Erythroblast (primary cell): ENCODE measurements around the gene C4orf36.

Experiments
- GATA1 ChIP-seq: IDR thresholded peaks from 2 replicates; pipeline ENCODE4 v1.6.1; 2011; ENCODE audit warnings: low read depth, mild to moderate bottlenecking, control low read depth, low read length, moderate library complexity
- POLR2A ChIP-seq: IDR thresholded peaks from 2 replicates; pipeline ENCODE4 v1.6.1; 2011; ENCODE audit warnings: mild to moderate bottlenecking, low read length

DNA sequence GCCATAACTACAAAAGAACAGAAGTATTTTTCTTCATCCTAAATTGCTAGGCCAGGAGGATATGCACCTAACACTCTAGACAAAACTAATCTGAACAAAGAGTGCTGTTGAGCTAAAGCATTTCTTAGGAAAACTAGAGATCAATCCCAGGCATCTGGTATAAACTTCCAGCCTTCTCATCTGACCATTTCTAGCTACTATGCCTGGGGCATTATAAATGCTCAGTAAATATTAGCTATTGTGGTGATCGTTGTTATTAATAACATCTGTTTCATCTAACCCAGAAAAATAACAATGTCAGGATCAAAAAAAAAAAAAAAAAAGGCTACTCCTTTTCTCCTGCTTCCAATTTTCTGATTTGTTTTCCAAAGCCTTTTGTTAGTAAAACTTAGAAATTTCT is 35.3 kb downstream of the C4orf36 start:
- TF ChIP-seq POLR2A (no peak), GATA1 (no peak)
